Cardiac muscle cell (in vitro differentiated cells and primary cell): ENCODE results near the gene STRN3. TPM values are rescaled to one million over a fixed set of nuclear protein-coding genes. Genes with fewer than 3 reads are reported as not detected.
"Not testable (repeated sequence)": the region's sequence is repeated elsewhere in the genome, so short reads cannot be mapped to it uniquely, and the experiment has no call there.

Experiments used
- DNase-seq, 2 donors: peaks; one replicate each; pipeline versions ENCODE4 v3.0.0 to v3.0.0-alpha.2; 2010 to 2017; ENCODE audit warnings: low read depth in 1 of 2, low spot score in 1 of 2
- H3K27ac ChIP-seq: fragments of 200-600 bp; sonication (generic); 2 replicates; pipeline ENCODE4 v1.5.1; 2016
- H3K27me3 ChIP-seq: fragments of 200-600 bp; sonication (generic); 2 replicates; pipeline ENCODE4 v1.6.0; 2016; ENCODE audit warnings: control low read depth
- H3K36me3 ChIP-seq: fragments of 200-600 bp; sonication (generic); 2 replicates; pipeline ENCODE4 v1.5.1; 2016; ENCODE audit warnings: control low read depth
- H3K4me1 ChIP-seq: fragments of 200-600 bp; sonication (generic); 2 replicates; pipeline ENCODE4 v1.8.1; 2017; ENCODE audit warnings: low read depth, mild to moderate bottlenecking, mixed run types
- H3K4me3 ChIP-seq: fragments of 200-600 bp; sonication (generic); 2 replicates; pipeline ENCODE4 v1.5.1; 2016; ENCODE audit warnings: mild to moderate bottlenecking
- H3K9me3 ChIP-seq: fragments of 200-600 bp; sonication (generic); 2 replicates; pipeline ENCODE4 v1.5.1; 2017; ENCODE audit warnings: low read depth, mild to moderate bottlenecking, control low read depth
- polyA plus RNA-seq: library from polyadenylated mRNA; unstranded; fragments of >200 nt; fragmentation: Nextera tagmentation; extraction: Ambion mirVana; gene quantifications from 2 replicates; pipeline ENCODE4 v1.2.1, GENCODE V29; 2016
- total RNA-seq: library from RNA; depleted of rRNA; stranded (reverse); fragments of >200 nt; gene quantifications from 2 replicates; pipeline ENCODE4 v1.2.3, GENCODE V29; 2016
- TF ChIP-seq, protein P1 (sequence below): IDR thresholded peaks from 2 replicates; pipeline ENCODE4 v1.5.1; 2012; ENCODE audit warnings: low read depth, mild to moderate bottlenecking, low read length

The STRN3 gene
- total and polyA plus RNA-seq, 2 experiments from 2014 or later, result 18.1 to 57.3 TPM

- not testable (repeated sequence) for H3K9me3 ChIP-seq, H3K36me3 ChIP-seq, H3K27ac ChIP-seq, H3K4me1 ChIP-seq, H3K27me3 ChIP-seq, H3K4me3 ChIP-seq
- peak; percentile 47 to 83 for DNase-seq
- TF ChIP-seq, protein P1, sequence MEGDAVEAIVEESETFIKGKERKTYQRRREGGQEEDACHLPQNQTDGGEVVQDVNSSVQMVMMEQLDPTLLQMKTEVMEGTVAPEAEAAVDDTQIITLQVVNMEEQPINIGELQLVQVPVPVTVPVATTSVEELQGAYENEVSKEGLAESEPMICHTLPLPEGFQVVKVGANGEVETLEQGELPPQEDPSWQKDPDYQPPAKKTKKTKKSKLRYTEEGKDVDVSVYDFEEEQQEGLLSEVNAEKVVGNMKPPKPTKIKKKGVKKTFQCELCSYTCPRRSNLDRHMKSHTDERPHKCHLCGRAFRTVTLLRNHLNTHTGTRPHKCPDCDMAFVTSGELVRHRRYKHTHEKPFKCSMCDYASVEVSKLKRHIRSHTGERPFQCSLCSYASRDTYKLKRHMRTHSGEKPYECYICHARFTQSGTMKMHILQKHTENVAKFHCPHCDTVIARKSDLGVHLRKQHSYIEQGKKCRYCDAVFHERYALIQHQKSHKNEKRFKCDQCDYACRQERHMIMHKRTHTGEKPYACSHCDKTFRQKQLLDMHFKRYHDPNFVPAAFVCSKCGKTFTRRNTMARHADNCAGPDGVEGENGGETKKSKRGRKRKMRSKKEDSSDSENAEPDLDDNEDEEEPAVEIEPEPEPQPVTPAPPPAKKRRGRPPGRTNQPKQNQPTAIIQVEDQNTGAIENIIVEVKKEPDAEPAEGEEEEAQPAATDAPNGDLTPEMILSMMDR, result peak; percentile 58
Observed at GRCh38 chr14:30980106-30980704, 46.0 kb downstream of the STRN3 start.

GRCh38 chr14:30977752-30978151 is 48.4 kb downstream of the STRN3 start:
- no peaks in the 10 kb centered on the region for H3K4me1 ChIP-seq
- no peak overlapping the region for H3K4me3 ChIP-seq
- H3K27me3 ChIP-seq, result no peaks in the 10 kb centered on the region
- no peak overlapping the region for H3K27ac ChIP-seq
- H3K9me3 ChIP-seq, result no peaks in the 10 kb centered on the region
- H3K36me3 ChIP-seq, result no peaks in the 10 kb centered on the region
- TF ChIP-seq, protein P1, result no peak
- no peak for DNase-seq

DNA sequence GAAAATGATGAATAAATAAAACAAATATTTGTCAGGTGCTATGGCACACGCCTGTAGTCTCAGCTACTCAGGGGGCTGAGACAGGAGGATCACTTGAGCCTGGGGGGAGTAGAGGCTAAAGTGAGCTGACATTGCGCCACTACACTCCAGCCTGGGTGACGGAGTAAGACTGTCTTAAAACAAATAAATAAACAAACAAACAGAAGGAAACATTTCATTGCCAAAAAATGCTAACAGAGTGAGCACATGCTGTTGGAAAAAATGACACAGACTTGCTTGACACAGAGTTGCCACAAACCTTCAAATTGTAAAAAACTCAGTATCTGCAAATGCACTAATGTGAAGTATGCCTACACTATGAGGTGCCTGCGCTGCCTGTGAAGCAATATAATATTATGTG is 51.6 kb downstream of the STRN3 start:
- peak in 1 of 2 donors; percentile 16 for DNase-seq
- H3K27me3 ChIP-seq, result no peaks in the 10 kb centered on the region
- TF ChIP-seq, protein P1, result no peak
- no peaks in the 10 kb centered on the region for H3K9me3 ChIP-seq
- H3K27ac ChIP-seq, result no peak overlapping the region
- no peak overlapping the region for H3K4me3 ChIP-seq
- H3K4me1 ChIP-seq, result no peaks in the 10 kb centered on the region
- no peaks in the 10 kb centered on the region for H3K36me3 ChIP-seq

DNA sequence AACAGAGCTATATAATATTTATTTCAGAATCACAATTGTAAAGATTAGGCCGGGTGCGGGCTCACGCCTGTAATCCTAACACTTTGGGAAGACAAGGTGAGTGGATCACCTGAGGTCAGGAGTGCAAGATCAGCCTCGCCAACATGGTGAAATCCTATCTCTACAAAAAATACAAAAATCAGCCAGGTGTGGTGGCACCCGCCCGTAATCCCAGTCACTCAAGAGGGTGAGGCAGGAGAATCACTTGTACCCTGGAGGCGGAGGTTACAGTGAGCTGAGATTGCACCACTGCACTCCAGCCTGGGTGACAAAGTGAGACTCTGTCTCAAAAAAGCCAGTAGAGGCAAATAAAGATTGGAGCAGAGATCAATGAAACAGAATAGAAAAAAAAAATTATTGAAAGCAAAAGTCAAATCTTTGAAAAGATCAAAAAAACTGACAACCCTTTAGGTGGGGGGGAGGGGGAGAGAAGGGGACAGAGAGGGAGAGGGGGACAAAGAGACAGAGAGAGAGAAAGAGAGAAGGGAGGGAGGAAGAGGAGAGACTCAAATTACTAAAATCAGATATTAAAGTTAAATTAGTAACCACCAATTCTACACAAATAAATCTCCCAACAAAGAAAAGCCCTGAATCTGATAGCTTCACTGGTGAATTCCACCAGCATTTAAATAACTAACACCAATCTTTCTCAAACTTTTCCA is 53.1 kb downstream of the STRN3 start:
- Histone ChIP-seq H3K27me3 (no peaks in the 10 kb centered on the region), H3K4me3 (no peak overlapping the region), H3K4me1 (no peaks in the 10 kb centered on the region), H3K36me3 (no peaks in the 10 kb centered on the region), H3K9me3 (no peaks in the 10 kb centered on the region), H3K27ac (no peak overlapping the region)
- TF ChIP-seq, protein P1, result no peak
- DNase-seq, result no peak

DNA sequence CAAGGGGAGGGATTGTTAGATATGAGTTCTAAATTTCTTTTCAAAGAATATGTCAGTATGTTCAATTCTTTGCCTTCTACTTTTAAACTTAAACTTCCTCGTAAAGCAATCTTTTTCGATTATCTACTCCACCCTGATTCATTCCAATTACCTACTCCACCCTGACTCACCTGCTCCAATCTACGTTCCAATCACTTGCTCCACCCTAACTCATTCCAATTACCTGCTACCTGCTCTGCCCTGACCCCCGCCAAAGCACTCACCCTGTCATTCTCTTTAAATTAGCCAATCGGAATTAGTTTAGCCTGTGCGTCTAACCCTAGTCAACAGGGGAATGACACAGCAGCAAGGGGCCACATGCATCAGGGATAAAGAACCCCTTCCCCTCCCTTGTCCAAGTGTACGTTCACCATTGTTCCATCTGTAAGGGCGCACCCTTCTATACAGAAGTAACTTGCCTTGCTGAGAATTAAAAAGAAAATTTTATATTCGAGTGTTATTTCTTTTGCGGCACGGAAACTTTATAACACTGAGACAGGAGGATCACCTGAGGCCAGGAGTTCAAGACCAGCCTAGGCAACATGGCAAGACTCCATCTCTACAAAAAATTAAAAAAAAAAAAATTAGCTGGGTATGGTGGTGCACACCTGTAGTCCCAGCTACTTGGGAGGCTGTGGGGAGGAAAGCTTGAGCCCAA is 54.0 kb downstream of the STRN3 start:
- H3K4me1 ChIP-seq, H3K9me3 ChIP-seq, H3K27ac ChIP-seq, DNase-seq, H3K4me3 ChIP-seq, H3K27me3 ChIP-seq, H3K36me3 ChIP-seq: not testable (repeated sequence)

GRCh38 chr14:30971586-30971985 is 54.6 kb downstream of the STRN3 start:
- Histone ChIP-seq H3K36me3 (no peaks in the 10 kb centered on the region), H3K27me3 (no peaks in the 10 kb centered on the region), H3K9me3 (no peaks in the 10 kb centered on the region), H3K4me1 (no peaks in the 10 kb centered on the region), H3K4me3 (no peak overlapping the region), H3K27ac (no peak overlapping the region)
- no peak for DNase-seq
- TF ChIP-seq, protein P1, result no peak

- H3K4me3 ChIP-seq, H3K4me1 ChIP-seq, DNase-seq, H3K27ac ChIP-seq, H3K9me3 ChIP-seq, H3K36me3 ChIP-seq, H3K27me3 ChIP-seq: not testable (repeated sequence)
Observed at GRCh38 chr14:30969796-30970195, 56.4 kb downstream of the STRN3 start.

DNA sequence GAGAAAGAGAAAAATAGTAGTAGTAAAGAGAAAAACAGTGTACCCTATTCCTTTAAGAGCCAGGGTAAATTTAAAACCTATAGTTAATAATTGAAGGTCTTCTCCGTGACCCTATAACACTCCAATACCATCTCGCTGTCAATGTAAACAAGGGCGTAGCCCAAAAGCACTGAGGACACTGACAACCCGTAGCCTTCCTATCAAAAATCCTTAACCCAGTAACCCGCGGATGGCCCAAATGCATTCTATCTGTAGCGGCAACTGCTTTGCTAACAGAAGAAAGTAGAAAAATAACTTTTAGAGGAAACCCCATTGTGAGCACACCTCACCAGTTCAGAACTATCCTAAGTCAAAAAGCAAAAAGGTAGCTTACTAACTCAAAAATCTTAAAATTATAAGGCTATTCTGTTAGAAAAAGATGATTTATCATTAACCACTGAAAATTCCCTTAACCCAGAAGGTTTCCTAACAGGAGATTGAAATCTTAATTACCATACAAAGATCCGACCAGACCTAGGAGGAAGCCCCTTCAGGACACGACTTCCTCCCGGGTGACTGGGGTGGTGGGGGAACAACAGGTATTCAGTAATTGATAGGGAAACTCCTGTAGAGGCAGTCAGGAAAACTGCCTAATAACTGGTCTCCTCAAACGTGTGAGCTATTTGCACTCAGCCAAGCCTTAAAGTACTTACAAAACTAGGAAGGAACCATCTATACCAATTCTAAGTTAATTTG is 58.6 kb downstream of the STRN3 start:
- not testable (repeated sequence) for H3K36me3 ChIP-seq, H3K4me1 ChIP-seq, H3K4me3 ChIP-seq, H3K27ac ChIP-seq, H3K27me3 ChIP-seq, H3K9me3 ChIP-seq, DNase-seq
